HL-60/S4 treated with phorbol 12-myristate 13-acetate at 8.2 ng/mL for 4 days and 3 days (cell line): Measurements from ENCODE around the gene PRRC2C.
"Not testable (repeated sequence)": the region's sequence is repeated elsewhere in the genome, so short reads cannot be mapped to it uniquely, and the experiment has no call there.

ENCODE experiments used
- in situ Hi-C: fragments of 300-500 bp; cut with MboI; formaldehyde crosslinking; loops from 2 replicates; pipeline ENCODE4 v1.15.0; 2022; ENCODE audit warnings: low sequenced_read_pairs

The PRRC2C gene

DNA sequence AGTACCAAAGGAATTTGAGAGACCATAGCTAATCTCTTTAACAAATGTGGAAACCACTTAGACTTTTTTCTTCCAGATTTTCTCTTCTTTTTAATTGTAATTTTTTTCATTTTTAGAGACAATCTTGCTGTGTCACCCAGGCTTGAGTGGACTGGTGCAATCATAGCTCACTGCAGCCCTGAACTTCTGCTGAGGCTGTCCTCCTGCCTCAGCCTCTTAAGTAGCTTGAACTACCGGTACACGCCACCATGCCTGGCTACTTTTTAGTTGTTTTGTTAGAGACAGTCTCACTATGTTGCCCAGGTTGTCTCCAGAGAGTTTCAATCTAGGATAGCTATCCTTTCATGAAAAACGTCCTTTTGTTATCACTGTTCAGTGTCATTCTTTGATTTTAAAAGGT is 15.0 kb downstream of the PRRC2C start:
- in situ Hi-C loops, result no loop called here

DNA sequence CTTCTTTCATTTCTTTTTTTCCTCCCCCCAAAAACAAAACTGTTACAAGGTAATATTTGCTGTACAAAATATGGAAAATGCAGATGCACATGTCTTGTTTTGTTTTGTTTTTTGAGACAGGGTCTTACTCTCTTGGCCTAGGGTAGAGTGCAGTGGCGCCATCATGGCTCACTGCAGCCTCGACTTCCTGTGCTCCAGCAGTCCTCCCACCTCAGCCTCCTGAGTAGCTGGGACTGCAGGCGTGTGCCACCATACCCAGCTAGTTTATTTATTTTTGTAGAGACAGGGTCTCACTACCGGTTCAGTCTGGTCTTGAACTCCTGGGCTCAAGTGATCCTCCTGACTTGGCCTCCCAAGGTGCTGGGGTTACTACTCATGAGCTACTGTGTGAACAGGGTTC is 15.5 kb downstream of the PRRC2C start:
- in situ Hi-C loops, result no loop called here

DNA sequence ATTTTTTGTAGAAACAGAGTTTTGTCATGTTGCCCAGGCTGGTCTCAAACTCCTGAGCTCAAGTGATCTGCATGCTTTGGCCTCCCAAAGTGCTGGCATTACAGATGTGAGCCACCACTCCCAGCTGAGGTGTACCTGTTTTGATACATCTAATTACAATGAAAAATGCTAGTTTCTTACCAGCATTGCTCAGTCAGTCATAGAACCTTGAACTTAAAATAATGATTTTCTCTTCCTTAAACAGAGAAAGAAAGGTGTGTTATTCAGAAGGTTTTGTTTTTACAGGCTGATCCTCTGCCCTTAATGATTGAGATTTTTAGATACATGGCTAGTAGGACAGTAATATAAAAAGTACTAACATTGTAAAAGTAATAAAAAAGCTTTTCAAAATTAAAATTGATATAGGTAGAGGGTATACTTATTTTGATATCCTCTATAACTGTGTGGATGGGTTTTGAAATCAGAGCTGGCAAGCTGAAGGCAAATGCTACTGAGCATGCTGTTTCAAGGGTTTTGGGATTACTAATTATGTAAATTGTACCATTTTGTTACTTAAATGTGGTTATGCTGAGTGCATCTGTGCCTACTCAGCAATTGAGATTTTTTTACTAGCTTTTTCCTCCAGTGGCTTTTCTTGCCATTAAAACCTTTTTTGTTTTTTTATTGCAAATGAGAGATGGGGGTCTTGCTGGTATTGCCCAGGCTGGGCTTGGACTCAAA is 16.1 kb downstream of the PRRC2C start:
- in situ Hi-C loops, result no loop called here

DNA sequence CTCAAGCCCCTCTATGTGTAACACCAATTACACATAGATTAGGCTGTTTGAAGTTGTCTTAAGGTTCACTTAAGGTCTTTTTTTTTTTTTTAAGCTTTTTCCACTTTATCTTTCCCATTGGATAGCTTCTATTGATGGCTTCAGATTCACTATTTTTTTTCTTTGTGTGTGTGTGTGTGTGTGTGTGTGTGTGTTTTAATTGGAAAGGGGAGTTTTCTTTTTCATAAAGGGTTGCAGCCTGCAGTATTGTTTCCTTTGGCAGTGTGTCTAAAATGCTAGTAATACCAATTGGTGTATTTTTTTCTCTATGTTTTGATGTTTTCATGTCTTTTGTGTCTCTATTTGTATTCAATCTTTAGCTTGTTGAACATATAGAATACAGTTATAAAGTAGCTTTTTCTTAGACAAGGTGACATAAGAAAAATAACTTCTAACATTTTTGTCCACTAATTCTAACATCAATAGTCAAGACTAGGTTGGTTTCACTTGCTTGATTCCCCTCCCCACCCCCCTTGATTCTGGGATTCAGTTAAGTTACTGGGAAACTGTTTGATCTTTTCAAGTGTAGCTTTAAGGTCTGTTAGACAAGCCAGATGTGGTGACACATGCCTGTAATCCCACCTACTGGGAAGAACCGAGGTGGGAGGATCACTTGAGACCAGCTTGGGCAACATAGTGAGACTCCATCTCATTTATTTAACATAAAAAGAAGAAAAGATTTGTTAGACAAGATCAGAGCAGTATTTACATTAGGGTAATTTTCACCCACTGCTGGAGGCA is 21.4 kb downstream of the PRRC2C start:
- in situ Hi-C loops, result no loop called here

DNA sequence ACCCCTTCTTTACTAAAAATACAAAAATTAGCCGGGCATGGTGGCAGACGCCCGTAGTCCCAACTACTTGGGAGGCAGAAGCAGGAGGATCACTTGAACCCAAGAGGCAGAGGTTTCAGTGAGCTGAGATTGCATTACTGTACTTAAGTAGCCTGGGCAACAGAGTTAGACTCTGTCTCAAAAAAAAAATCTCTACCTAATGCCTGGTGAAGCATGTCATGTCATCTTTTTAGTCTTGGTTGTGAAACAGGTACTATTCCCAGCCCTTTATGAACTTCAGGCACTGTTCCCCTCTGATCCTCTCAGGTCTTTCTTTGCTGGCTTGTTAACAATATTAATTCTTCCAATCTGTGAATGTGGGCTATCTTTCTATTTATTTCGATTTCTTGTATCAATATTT is 22.1 kb downstream of the PRRC2C start:
- in situ Hi-C loops, result no loop called here

DNA sequence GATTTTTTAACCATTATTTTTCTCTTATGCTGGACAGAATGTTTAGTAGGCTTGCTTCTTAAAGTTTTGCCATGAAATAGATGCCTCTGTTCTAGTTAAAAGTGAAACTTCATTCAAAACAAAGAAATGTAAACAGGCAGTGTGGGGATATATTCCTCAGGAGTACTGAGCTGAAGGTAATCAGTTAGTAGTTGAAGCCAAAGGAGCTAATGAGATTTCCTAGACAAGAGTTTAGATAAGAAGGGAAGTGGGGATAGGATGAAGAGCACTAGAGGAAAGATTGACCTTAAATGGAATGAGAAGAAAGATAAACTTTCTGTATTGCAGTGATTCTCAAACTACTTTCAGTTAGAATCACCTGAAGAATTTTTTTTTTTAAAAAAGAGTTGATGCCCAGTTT is 23.9 kb downstream of the PRRC2C start:
- in situ Hi-C loops, result no loop called here

DNA sequence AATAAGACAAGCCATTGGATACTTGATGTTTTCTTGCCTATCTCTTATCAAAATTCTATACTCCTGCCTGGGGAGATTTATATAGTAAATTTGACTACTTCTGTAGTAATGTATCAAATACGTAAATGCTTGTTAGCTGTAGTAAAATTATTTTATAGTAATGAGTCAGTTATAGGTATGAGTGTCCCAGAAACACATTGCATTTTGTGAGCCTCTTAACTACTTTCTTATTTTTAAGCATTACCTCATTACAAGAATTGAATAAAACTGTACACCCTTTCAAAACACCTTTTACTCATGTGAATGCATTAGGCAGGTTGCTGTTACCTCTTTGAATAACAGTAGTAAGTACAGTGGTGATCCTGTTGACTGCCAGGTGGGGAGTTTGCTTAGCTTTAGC is 28.4 kb downstream of the PRRC2C start:
- in situ Hi-C loops, result no loop called here

DNA sequence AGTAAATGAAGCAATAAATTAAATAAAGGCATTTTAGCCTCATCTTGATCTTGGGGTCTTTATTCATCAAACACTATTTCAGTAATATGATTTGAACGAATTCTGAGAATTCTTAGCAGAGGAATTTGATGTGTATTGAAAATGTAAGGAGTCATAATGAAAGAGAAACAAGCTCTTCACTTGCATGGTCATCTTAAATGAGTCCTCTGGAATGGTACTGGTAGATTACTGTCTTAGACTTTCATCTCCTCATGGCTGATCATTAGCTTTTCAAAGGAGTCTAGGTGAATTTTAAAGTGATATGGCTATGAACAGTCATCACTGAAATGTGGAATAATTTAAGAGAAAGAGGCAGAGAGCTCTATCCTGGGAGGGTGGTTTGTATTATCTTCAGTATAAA is 30.0 kb downstream of the PRRC2C start:
- in situ Hi-C loops, result no loop called here

DNA sequence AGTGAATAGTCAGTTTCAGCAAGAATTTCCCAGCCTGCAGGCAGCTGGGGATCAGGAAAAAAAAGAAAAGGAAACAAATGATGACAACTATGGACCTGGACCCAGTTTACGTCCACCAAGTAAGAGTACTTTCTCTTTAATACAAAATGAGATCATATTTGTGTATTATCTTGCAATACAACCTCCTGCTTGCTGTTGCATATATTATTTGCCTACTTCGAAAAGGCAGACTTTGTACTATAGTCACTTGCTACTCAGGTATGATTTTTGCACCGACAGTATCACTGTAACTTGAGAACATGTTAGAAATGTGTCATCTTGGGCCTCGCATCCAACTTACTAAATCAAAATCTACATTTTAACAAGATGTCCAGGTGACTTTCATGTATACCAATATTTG is 30.4 kb downstream of the PRRC2C start:
- in situ Hi-C loops, result no loop called here

DNA sequence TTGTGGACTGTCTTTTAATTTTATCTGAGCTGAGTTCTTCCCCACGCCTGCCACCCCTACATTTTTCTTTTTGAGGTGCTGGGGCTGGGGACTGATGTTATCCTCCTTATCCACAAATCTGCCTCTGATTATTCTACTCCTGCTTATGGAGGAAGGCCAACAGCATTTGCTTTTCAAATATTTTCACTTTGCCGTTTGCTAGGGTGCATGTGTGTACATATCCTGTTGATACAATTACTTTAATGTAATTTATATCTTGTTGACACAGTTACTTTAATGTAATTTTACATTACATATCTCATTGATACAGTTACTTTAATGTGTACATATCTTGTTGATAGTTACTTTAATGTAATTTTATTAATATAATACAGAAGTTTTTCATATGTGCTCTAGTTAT is 36.2 kb downstream of the PRRC2C start:
- in situ Hi-C loops, result no loop called here

DNA sequence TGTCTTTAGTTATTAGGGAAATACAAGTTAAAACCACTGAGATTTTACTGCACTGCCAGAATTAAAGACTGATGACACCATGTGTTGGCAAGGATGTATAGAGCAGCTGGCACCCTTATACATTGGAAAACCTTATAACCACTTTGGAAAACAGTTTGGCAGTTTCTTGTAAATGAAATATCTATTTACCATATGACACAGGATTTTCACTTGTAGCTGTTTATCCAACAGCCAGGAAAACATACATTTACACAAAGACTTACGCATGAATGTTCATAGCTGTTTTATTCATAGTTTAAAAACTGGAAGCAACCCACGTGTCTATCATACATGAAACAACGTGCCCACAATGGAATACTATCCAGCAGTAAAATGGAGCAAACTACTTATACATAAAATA is 45.3 kb downstream of the PRRC2C start:
- in situ Hi-C loops, result no loop called here

DNA sequence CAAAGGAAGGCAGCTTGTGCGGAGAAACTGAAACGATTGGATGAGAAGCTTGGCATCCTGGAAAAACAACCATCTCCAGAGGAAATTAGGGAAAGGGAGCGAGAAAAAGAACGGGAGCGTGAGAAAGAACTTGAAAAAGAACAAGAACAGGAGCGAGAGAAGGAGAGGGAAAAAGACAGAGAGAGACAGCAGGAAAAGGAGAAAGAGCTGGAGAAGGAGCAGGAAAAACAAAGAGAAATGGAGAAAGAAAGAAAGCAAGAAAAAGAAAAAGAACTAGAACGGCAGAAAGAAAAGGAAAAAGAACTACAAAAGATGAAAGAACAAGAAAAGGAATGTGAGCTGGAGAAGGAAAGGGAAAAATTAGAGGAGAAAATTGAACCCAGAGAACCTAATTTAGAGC is 47.2 kb downstream of the PRRC2C start:
- in situ Hi-C loops, result no loop called here

DNA sequence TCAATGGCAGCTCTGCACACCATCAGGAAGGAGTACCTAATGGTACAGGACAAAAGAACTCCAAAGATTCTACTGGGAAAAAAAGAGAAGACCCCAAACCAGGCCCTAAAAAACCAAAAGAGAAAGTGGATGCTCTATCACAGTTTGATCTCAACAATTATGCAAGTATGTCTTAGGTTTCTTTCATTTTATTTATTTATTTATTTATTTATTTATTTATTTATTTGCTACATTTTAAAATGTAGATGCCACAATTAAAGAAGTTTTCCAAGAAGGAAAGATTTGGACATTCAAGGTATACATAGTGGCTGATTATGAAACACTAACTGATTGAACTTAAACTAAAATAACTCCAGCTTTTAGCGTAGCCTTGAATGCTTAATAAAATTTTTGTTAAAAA is 60.2 kb downstream of the PRRC2C start:
- in situ Hi-C loops, result no loop called here

DNA sequence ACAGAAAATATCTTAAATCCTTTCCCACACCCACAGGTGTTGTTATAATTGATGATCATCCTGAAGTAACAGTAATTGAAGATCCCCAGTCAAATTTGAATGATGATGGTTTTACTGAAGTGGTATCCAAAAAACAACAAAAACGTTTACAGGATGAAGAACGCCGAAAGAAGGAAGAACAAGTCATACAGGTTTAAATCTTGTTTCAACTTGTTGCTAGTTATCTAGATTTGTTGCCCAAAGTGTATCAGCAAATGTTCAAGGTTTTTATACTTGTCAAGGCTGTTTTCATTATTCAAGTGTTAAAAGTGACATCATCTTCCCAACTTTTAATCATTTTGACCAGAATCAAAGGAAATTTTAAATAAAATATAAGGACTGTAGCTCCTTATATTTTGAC is 64.7 kb downstream of the PRRC2C start:
- in situ Hi-C loops, result no loop called here

DNA sequence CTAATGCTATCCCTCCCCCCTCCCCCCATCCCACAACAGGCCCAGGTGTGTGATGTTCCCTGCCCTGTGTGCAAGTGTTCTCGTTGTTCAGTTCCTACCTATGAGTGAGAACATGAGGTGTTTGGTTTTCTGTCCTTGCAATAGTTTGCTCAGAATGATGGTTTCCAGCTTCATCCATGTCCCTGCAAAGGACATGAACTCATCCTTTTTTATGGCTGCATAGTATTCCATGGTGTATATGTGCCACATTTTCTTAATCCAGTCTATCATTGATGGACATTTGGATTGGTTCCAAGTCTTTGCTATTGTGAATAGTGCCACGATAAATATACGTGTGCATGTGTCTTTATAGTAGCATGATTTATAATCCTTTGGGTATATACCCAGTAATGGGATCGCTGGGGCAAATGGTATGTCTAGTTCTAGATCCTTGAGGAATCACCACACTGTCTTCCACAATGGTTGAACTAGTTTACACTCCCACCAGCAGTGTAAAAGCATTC is 65.3 kb downstream of the PRRC2C start:
- in situ Hi-C loops, result not testable (repeated sequence)

DNA sequence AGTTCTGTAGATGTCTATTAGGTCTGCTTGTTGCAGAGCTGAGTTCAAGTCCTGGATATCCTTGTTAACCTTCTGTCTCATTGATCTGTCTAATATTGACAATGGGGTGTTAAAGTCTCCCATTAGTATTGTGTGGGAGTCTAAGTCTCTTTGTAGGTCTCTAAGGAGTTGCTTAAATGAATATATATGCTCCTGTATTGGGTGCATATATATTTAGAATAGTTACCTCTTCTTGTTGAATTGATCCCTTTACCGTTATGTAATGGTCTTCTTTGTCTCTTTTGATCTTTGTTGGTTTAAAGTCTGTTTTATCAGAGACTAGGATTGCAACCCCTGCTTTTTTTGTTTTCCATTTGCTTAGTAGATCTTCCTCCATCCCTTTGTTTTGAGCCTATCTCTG is 68.6 kb downstream of the PRRC2C start:
- in situ Hi-C loops, result not testable (repeated sequence)

DNA sequence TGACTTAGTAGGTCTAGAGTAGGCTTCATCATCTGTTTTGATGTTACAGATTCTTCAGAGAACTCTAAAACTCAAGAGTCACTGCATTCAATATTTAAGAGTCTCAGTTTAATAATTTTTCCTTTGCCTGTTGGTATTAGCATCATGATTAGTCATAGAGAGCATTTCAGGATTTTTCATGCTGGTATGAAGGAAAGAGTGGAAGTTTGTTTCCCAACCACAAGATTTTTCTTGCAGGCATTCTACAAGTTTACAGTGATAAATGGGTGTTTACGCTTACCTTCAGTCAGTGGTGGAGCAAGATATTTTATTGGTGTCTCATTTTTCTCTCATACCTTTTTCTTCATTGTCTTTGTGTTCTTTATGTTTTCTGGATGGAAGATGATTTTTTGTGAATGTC is 78.3 kb downstream of the PRRC2C start:
- in situ Hi-C loops, result no loop called here

DNA sequence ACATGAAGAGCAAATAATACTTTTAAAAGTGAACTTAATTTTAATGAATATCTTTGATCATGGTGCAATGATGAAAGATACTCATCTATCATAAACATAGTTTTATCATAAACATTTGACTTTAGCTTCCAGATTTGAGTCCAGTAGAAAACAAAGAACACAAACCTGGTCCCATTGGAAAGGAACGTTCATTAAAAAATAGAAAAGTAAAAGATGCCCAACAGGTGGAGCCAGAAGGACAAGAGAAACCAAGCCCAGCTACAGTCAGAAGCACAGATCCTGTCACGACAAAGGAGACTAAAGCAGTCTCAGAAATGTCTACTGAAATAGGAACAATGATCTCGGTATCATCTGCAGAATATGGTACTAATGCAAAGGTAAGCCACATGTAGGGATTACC is 81.1 kb downstream of the PRRC2C start:
- in situ Hi-C loops, result no loop called here

DNA sequence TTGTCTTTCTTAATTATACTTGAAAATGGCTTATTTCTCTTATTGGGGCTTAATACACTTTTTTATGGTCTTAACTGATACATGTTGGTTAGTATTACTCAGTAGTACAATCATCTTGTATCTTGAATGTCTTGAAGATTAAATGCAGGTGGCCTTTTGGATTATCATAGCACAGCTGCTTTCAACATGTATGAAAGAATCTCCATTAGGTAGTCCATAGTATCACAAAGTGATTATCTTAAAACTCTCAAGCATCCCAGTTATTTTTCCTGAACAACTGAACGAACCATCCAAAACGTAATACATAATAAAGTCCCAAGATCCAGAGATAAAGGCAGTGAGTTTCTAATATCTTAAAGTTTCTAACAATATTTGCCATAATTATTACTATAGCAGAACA is 85.0 kb downstream of the PRRC2C start:
- in situ Hi-C loops, result no loop called here

DNA sequence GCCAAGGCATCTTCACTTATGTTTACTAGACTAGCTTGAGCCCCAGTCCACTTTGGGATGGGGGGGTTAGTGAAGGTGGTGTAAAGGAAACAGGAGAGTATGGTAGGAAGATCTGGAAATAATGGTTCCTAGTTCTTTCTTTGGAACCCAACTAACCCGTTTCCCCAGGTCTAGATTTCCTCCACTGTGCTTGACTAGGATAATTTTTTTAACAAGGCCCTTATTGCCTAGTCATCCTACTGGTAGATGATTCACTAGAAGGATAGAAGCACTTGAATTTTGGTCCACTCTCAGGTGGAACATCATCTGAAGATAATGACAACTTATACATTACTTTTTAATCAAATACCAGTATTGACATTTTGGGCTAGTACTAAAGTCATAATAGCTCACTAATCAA is 90.8 kb downstream of the PRRC2C start:
- in situ Hi-C loops, result no loop called here

DNA sequence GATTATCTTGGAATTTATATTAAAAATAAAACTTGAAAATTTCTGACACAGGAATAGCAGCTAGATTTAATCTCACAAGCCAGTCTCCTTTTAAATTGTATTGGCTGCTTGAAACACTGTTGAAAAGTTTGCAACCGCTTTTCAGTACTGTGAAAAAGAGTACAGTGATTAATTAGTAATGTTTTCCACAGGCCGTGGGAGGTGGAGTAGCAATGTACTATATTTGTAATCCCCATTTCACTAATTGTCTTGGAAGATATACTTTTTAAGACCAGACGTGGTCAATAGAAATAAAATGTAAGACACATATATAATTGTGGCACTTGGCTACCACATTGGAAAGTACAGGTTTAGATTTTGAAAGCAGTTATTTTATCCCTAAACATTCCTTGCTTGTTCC is 95.9 kb downstream of the PRRC2C start:
- in situ Hi-C loops, result no loop called here

DNA sequence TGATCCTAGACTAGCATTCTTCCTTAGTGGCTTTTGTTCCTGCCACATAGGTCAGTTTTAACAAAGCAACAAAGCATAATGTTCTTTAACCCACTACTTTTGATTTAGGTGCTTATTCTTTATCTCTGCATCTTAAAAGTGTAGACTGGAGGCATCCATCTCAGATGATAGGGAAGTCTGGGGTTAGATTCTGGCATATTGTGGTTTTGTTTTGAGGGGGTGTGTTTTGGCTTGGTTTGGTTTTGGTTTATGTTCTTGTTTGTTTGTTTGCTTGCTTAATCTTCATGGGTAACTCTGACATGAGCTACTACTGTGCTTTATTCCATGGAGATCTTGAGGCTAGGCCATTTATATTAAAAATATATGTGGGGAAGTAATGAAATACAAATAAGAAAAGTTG is 96.4 kb downstream of the PRRC2C start:
- in situ Hi-C loops, result no loop called here
